GM18499 (cell line): ENCODE measurements around the gene SH3PXD2A.
"Not testable (repeated sequence)": the region's sequence is repeated elsewhere in the genome, so short reads cannot be mapped to it uniquely, and the experiment has no call there.

Experiments
- ATAC-seq: cut with Tn5 transposase; IDR thresholded peaks from one replicate; pipeline ENCODE4 v1.9.1; 2021; ENCODE audit warnings: moderate number of reproducible peaks; ENCODE audit not compliant: insufficient read depth, unreplicated experiment

Gene SH3PXD2A

GRCh38 chr10:103677486-103678177 lies 177.7 kb downstream of the SH3PXD2A start:
- ATAC-seq = no peak

- ATAC-seq = no peak
Observed at GRCh38 chr10:103676851-103677417, 178.4 kb downstream of the SH3PXD2A start.

- ATAC-seq = no peak
Observed at GRCh38 chr10:103676058-103676785, 179.2 kb downstream of the SH3PXD2A start.

DNA sequence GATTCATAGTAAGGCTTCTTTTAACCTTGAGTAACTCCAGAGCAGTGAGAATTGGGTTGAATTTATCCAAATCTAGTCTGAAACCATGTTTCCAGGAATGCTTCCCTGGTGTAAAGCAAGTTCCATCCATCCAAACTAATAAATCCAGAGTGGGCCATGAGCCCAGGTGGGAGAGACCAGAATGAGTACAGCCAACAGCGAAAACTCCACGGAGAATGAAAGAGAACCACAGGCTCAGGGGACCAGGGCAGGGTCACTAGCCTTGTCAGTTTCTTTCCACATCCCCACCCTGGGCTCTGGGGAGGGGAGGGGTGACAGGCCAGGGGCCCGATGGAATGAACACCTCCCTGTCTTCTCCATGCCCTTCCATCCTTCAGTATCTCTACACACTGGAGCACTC lies 181.8 kb downstream of the SH3PXD2A start:
- no peak for ATAC-seq

DNA sequence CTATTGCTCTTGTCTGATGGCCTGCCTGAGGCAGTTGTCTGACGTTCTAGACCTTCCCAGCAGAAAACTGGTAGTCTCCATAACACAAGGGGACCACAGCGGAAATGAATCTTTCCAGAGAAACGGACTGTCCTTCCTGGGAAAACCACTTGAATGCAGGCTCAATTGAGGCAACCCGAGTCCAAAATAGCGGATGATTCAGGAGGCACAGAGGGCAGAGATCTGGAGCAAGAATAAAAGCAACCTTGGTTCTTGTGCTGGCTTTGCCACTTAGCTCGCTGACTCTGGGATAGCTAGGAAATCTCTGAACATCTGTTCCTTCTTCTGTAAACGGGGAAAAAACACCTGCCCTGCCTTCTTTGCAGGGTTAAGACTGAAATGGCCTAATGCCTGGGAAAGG lies 183.0 kb downstream of the SH3PXD2A start:
- ATAC-seq = no peak

GRCh38 chr10:103671126-103671895 lies 184.1 kb downstream of the SH3PXD2A start:
- ATAC-seq = no peak

GRCh38 chr10:103669944-103670343 lies 185.4 kb downstream of the SH3PXD2A start:
- ATAC-seq = no peak

DNA sequence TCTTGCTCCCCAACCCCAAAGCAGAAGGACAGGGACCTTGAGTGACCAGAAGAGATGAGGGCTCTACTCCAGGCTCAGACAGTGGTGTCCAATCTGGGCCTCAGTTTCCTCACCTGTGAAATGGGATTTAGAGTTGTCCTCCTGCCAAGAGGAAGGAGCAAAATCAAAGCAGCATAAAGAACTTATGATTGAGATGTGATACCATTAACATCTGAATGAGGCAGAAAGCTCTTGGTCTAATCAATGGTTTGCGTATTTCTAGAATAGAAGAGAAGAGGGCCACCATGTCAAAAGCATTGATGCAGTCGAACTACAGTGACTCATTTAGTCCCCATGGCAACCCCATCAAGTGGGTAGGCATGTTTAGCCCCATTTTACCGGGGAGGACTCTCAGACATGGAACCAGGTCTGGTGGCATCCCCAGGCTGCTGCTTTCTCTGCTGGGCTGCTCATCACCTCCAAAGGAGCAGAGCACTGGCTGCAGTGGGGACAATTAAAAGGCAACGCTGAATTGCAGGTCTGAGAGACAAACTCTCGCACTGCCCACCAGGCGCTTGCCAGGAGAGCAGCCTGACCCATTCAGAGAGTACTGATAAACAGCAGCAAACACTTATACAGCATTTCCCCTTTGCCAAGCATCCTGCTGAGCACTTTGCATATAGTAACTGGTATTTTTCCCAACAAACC lies 186.0 kb downstream of the SH3PXD2A start:
- no peak for ATAC-seq

DNA sequence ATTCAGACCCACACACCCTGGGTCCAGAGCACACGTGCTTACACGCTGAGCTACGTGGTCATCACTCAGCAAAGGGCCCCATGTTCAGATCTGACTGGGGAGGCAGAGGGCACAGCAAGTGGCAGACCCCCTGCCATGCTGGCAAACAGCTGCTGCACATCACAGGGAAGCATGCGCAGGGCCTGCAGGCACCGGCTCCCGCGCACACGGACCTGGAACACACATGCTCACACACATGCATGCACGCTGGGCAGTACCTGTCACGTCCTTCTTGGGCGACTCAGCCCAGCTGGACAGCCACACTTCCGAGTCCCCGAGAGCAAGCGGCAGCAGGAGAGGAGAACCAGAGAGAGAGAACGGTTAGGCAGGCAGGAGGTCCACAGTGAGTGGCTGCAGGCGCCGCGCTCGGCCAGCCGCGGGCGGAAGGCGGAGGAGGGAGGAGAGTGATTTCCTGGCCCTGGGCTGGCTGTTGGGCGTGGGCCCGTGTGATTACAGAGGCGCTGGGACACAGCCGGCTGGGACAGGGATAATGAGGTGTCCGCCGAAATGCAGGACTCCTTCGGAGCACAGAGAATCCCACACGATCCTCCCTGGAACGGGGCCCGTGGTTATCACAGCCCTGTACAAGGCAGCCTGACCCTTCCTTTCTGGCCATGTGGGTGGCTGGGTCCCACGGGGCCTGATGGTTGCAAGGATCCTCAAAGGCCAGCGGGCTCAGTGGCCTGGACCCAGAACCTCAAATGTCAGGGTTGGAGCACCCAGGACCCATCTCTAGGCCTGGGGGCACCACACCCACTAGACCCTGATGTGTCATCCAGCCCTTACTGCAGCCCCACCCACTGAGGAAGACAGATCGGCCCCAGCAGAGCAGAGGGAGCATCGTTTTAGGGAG lies 186.8 kb downstream of the SH3PXD2A start:
- no peak for ATAC-seq

DNA sequence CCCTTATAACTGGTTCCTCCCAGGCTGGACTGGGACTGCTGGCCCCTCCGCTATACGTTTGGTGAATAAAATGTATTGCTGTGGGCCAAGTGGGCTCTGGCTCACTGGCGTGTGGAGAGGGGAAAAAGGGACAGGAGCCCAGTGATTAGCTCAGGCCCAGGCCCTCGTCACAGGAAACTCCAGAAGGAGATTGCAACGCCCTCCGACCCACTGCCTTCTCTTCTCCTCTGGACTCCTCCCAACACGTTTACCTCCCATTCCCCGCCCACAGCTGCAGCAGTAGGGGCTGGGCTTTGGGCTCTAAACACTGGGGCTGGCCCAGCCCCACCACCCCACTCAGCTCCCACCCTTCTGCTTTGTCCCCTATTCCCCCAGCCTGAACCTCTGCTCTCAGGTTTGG lies 188.0 kb downstream of the SH3PXD2A start:
- no peak for ATAC-seq

GRCh38 chr10:103666762-103667150 lies 188.6 kb downstream of the SH3PXD2A start:
- ATAC-seq = no peak

DNA sequence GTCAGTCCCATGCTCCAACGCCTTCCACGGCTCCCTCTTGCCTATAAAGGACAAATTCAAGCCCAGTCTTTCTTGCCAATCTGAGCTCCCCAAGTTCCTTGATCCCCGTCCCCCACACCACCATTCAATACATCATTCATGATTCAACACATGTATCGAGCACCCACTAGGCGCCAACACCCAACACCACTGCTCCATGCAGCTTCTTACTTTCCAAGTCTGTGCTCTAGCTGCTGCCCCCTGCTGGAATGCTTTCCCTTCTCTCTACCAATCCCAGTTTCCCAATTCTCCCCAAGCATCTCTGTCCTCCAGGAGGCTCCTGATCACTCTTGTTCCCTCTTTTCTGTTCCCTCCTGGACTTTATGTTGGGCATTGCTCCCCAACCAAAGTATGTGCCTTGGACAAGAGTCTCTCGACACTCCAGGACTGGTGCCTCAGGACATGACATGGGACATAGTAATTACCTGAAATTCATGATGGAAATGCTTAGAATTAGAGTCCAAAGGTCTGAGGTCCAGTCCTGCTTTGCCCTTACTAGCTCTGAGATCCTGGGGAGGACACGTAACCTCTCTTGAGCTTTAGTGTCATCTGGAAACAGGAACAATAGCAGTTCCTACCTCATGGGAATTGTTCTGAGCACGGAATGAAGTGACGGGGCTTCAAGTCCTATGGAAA lies 189.2 kb downstream of the SH3PXD2A start:
- ATAC-seq = no peak

GRCh38 chr10:103665162-103665889 lies 190.1 kb downstream of the SH3PXD2A start:
- no peak for ATAC-seq

DNA sequence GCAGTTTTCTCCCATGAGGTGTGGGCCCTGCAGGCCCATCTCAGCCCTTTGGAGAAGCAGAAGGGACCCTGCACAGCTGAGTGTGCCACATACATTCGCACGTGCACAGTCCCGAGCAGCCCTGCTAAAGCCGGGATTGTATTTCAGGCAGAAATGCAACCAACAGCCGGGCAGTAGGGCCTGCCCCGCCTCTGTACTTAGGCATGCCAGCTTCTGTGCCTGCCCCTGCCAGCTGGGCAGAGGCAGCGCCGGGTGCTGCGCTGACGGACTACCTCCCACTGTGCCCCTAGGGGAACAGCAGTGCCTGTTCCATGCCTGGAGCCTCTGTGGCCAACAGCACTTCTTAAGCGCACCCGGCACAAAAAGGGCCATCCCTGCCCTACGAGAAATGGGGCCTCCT lies 191.6 kb downstream of the SH3PXD2A start:
- ATAC-seq = no peak

- no peak for ATAC-seq
Observed at GRCh38 chr10:103663236-103663635, 192.1 kb downstream of the SH3PXD2A start.

GRCh38 chr10:103662704-103663103 lies 192.7 kb downstream of the SH3PXD2A start:
- not testable (repeated sequence) for ATAC-seq

GRCh38 chr10:103661198-103661950 lies 194.0 kb downstream of the SH3PXD2A start:
- no peak for ATAC-seq
